ENCODE measurements around the gene ANGEL1.

The ANGEL1 gene

GRCh38 chr14:76828339-76829012, 15.8 kb upstream of the ANGEL1 start:
- H3K36me3 ChIP-seq, result no peaks in the 10 kb centered on the region
- H3K27me3 ChIP-seq (ENCODE audit: insufficient read depth, low read depth, severe bottlenecking), result no peaks in the 10 kb centered on the region
- H3K4me3 ChIP-seq (ENCODE audit: low read depth, low read length), result no peak overlapping the region
- no peak overlapping the region for H3K27ac ChIP-seq
- DNase-seq, result no peak
- TF ChIP-seq, protein P1, sequence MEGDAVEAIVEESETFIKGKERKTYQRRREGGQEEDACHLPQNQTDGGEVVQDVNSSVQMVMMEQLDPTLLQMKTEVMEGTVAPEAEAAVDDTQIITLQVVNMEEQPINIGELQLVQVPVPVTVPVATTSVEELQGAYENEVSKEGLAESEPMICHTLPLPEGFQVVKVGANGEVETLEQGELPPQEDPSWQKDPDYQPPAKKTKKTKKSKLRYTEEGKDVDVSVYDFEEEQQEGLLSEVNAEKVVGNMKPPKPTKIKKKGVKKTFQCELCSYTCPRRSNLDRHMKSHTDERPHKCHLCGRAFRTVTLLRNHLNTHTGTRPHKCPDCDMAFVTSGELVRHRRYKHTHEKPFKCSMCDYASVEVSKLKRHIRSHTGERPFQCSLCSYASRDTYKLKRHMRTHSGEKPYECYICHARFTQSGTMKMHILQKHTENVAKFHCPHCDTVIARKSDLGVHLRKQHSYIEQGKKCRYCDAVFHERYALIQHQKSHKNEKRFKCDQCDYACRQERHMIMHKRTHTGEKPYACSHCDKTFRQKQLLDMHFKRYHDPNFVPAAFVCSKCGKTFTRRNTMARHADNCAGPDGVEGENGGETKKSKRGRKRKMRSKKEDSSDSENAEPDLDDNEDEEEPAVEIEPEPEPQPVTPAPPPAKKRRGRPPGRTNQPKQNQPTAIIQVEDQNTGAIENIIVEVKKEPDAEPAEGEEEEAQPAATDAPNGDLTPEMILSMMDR (IDR thresholded peaks at IDR 0.05; ENCODE audit: low read depth, low read length), result no peak
- no peaks in the 10 kb centered on the region for H3K9me3 ChIP-seq (ENCODE audit: severe bottlenecking)

DNA sequence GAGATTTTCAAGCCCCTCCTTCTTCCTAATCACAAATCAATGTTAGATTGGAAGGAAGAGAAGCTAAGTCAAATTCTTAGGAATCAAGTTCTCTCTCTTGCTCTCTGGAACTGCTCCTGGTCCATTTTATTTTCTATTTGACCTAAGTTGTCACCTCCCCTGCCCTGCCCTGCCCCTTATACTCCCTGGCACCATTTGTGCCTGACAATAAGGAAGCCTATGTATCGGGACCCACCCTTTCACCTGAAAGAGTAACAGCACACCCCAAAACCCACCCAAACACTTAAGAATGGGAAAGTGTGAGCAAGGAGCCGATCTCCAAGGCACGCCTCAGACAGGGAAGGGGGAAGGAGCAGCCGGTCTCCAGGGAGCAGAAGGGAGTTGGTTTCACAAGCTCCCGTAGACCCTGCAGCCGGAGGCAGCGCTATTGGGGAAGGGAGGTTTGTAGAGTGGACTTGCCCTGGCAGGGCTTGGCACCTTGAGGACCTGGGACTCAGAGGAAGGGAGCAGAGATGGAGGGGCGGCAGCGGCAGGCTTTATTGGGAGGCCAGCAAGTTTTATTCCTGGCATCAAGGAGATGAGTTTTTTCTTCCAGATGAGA, 15.1 kb upstream of the ANGEL1 start:
- no peak for DNase-seq
- H3K36me3 ChIP-seq, result no peaks in the 10 kb centered on the region
- H3K27me3 ChIP-seq (ENCODE audit: insufficient read depth, low read depth, severe bottlenecking), result no peaks in the 10 kb centered on the region
- TF ChIP-seq, protein P1 (IDR thresholded peaks at IDR 0.05; ENCODE audit: low read depth, low read length), result no peak
- H3K4me3 ChIP-seq (ENCODE audit: low read depth, low read length), result no peak overlapping the region
- H3K9me3 ChIP-seq (ENCODE audit: severe bottlenecking), result no peaks in the 10 kb centered on the region
- H3K27ac ChIP-seq, result no peak overlapping the region

- H3K36me3 ChIP-seq, result no peaks in the 10 kb centered on the region
- no peak for DNase-seq
- TF ChIP-seq, protein P1 (IDR thresholded peaks at IDR 0.05; ENCODE audit: low read depth, low read length), result no peak
- H3K27ac ChIP-seq, result peak within 1 kb of the TSS; percentile 13; the same call in 1 of the 2 replicates
- H3K4me3 ChIP-seq (ENCODE audit: low read depth, low read length), result no peak within 1 kb of the TSS
- no peaks in the 10 kb centered on the region for H3K9me3 ChIP-seq (ENCODE audit: severe bottlenecking)
- H3K27me3 ChIP-seq (ENCODE audit: insufficient read depth, low read depth, severe bottlenecking), result no peaks in the 10 kb centered on the region
Observed at GRCh38 chr14:76826122-76826521, 13.4 kb upstream of the ANGEL1 start, which contains the start of gene LRRC74A. Gene LRRC74A, plus strand, starts transcription at chr14:76826408. Its CDS starts 290 bp downstream, at chr14:76826698.

GRCh38 chr14:76820700-76821099, 8.0 kb upstream of the ANGEL1 start:
- TF ChIP-seq, protein P1 (IDR thresholded peaks at IDR 0.05; ENCODE audit: low read depth, low read length), result no peak
- Histone ChIP-seq H3K27ac (no peak overlapping the region), H3K9me3 (ENCODE audit: severe bottlenecking) (no peaks in the 10 kb centered on the region), H3K4me3 (ENCODE audit: low read depth, low read length) (no peak overlapping the region), H3K36me3 (no peaks in the 10 kb centered on the region), H3K27me3 (ENCODE audit: insufficient read depth, low read depth, severe bottlenecking) (no peaks in the 10 kb centered on the region)
- no peak for DNase-seq

DNA sequence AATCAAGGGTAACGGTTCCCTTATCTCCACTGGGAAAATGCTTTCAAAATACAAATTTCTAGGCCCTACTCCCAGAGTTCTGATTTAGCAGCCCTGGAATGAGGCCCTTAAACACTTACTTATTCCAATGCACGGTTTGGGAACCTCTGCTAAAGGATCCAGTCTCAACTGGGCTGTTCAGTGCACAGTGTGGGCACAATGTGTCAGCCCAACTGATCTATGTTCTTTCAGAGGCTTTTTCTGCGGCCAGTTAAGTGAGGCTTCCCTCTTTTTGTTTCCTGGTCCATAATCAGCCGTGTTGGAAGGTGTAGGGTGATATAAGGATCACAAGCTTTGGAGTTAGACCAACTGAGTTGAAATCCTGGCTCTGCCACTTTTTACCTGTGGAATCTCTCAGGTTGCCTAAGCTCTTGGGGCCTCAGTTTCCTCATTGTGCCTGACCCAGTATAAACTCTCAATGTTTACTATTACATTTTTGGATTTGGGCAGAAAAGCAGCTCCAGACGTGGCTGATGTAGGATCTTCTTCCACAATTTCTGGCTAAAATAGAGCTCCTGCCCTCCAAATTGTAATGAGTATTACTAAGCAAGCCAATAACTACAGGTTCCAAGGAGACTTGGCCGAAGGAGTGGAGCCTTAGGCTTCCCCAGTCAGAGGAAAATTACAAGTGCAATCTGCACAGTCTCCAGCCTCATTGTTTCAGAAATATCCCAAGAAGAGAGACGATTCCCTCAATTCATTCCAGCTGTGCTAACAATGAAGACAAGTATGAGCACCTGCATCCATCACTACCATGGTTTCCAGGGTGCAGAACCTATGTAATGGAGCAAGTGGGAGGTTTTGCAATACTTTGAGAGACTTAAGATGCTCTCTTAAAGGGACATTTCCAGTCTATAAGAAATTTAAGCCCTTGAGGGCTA, 2.3 kb upstream of the ANGEL1 start:
- DNase-seq, result no peak
- TF ChIP-seq, protein P1 (IDR thresholded peaks at IDR 0.05; ENCODE audit: low read depth, low read length), result no peak
- Histone ChIP-seq H3K27ac (no peak overlapping the region), H3K4me3 (ENCODE audit: low read depth, low read length) (no peak overlapping the region), H3K9me3 (ENCODE audit: severe bottlenecking) (peaks cover 2% of the 10 kb centered on the region), H3K27me3 (ENCODE audit: insufficient read depth, low read depth, severe bottlenecking) (no peaks in the 10 kb centered on the region), H3K36me3 (no peaks in the 10 kb centered on the region)
